GM19468 (cell line): ENCODE measurements around the gene NFIB.

Source experiments
- ATAC-seq: cut with Tn5 transposase; IDR thresholded peaks from one replicate; pipeline ENCODE4 v1.9.1; 2021; ENCODE audit warnings: mild to moderate bottlenecking, moderate library complexity, moderate number of reproducible peaks; ENCODE audit not compliant: unreplicated experiment; ENCODE audit errors: extremely low read depth

NFIB gene

DNA sequence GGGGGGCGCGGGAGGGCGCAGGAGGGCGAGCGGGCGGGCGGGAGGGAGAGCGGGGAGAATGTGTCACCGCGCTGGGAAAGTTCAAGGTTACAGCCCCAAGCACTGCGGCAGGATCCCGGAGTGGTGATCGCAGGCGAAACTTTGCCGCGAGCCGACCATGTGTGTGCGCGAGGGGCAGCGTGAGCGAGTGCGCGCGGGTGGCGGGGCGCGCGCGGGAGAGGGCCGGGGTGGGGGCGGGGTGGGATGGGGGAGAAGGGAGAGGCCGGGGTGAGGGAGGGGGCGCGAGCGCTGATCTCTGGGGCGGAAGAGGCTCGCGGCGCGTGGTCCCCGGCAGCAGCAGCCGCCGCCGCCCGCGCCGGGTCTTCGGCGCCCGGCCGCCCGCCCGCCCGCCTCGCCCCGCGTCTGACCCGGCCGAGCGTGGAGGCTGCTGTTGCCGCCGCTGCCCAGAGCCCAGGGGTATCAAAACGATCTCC lies at the start of gene NFIB:
Gene NFIB (minus strand): TSS at position 191 of the 473 bp plus-strand sequence. CDS start 630 bp downstream, outside the sequence.
- no peak for ATAC-seq

DNA sequence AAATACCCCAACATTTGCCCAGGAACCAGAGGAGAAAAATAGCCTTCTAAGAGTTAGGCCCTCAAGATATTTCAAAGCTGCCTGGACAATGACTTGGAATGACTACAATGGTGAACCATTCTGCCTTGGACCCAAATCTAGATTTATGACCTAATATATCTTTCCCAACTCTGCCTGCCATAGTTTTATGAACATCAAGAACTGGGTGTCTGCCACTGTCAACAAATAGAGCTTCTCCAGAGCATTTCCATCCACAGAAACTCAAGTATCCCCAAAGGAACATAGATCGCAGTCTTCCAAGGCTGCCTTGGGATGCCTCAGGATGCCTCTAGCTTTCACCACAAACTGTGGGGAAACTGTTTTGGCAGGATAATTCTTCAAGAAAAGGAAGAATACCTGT lies 48.2 kb upstream of the NFIB start:
- no peak for ATAC-seq

DNA sequence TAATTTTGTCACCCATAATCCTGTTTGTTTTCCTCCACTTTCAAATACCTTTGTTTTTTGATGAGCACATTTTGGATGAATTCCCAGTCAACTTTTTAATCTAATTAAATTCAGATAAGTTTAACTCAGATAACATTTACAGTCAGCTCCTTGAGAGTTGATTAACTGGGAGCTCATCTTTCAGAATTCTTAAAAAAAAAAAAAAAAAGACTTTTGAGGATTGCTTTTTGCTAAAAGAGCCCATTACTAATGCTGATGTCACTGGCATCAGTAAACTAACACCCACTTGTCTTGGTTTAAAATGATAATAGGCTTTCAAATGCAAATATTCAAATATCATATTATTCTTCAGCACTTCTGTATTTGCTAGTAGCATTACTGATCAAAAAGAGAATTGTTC lies 47.1 kb upstream of the NFIB start:
- no peak for ATAC-seq

DNA sequence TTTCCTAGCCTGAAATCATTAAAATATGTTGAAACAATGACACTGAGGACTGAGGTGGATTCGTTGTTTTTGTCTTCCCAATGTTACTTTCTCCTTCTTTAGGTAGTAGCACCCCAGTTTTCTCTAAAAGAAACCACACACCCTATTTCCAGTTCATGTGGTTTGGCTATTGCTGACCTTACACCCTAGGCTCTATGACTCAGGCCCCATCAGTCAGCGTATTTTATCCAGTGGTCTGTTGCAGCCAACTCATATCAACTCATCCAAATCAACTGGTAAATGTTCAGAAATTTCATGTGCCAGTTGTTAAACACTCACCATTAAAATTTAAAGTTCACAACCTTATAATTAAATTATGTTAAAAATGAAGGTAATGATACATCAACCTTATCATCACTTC lies 44.6 kb upstream of the NFIB start:
- ATAC-seq: no peak

DNA sequence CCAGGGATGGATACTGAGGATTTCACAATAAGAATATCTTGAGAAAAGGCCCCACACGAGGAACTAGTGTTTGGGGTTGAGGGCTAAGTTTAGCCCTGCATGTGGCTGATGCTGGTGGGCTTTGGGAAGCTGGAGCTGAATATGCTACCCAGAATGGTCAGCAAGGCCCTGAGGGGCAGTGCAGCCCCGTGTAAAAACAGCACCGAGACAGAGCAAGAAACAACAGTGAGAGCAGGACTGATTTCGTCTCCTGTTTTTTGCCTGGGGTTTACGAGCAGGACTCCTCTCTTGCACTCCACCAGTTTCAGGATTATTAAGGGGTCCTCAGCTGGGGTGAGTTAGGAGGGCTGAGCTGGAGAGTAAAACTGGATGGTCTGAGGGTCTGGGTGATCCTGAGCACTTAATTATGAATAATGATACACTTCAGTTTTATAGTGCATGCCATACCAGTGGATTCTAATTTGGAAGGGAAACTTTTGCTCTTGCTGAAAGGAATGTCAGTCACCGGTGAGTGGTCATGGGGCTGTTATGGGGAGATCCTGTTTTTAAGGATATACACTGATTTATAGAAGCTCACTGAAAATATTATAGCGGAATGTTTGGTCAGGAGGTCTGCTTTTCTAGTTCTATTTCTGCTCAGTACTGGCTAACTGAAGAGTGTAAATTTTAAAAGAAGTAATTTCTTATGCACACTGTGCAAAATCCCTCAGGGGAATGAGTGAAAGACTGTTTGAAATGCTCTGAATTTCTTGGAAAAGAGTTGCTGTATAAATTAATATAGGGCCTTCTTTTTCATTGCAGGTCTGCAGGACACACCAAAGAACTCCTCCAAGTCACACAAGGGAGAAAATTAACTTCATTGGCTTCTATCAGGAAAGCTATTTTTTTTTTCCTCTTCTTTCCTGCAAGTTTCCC lies 42.7 kb upstream of the NFIB start:
- ATAC-seq: no peak

DNA sequence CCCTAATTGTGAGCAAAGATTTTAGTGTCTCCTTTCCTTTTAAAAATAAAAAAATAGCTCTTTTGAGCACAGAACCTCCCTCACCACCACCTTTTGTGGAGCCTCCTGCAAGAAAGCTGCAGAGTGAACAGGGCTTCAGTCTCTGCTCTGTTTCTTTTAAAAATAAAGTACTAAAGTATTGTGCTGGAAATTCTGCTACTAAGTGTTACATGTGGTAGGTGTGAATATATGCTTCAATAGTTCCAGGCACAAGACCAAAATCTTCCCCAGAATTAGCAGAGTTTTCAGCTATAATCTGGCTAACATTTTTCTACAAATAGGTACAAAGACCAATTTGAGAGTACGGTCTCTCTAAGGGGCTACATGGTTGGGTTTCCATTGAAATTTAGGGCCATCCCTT lies 40.3 kb upstream of the NFIB start:
- no peak for ATAC-seq

DNA sequence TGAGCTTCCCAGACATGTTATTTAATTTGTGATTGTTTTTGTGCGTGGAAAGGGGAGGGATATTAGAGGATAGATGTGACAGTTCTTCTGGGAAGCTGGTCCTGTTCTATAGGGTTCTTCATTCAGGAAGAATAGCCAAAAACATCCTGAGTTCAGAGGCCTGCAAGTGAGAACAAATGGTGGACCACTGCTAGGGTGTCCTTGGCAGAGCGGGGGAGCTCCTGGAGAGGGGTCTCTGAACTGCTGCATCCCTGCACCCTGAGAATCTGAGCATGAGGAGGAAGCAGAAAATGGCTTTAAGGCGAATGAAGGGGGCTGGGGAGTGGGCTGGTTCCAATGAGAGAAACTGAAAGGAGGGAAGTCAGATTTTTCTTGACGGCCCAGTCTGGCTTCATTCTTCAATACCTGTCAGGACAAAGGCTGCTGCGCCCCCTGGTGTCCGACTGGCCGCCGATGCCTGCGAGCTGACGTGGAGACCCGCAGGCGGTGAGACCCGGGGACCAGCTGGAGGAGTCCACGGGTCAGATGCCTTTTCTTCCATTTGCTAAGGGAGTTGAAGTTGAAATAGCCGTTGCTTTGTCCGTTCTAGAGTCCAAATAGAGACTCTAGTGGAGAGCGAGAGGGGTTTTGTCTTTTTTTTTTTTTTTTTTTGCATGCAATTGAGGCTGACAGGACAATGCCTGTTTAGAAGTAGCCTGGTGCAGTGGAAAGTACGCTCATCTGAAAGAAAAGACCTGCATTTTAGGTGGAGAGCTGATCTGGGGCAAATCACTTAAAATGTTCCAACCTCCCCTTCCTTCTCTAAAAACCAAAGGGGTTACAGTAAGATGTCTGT lies 39.5 kb upstream of the NFIB start:
- ATAC-seq: peak; percentile 84

DNA sequence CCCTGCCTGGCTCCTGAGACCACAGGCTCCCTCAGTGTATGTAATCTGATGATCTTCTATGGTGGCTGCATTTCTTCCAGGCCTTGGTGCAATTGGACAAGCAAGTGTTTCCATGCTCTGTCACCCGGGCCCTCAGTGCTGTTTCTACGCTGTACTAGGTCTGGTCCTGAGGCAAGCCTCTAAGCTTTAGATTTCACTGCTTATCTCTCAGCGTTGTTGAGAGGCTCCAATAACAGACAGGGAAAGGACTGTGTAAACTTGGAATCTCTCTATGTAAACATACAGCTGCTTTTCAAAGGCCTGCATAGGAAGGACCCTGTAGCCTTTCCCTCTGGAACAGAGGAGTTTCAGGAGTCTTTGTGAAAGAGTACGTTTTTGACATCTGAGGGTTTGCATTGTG lies 38.6 kb upstream of the NFIB start:
- no peak for ATAC-seq

DNA sequence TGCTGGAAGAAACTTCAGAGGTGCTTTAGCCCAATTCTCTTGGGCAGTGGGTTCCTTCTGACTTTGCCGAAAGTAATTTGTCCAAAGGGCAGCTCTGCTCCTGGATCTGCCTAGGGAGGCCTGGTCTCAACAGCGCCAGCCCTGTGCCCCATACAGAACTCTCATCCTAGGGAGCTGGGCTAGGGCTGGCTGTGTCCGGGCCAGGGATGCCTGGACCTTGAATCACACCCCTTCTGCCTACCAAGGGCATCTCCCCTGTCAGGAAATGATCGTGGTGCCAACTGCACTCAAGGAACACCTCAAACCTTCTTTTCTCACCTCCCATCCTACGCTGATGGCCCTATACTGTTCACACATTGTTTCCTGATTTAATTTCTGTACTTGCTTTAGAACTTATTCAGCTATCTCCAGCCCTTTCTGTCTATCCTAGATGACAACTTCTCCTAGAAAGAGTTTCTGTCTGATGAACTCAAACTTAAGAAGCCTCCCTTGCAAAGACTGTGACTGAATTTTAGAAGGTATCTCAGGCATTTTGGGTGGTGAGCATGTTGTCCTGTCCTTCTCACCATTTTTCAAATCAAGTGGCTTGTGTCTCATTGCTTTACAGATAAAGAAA lies 37.4 kb upstream of the NFIB start:
- ATAC-seq: no peak

DNA sequence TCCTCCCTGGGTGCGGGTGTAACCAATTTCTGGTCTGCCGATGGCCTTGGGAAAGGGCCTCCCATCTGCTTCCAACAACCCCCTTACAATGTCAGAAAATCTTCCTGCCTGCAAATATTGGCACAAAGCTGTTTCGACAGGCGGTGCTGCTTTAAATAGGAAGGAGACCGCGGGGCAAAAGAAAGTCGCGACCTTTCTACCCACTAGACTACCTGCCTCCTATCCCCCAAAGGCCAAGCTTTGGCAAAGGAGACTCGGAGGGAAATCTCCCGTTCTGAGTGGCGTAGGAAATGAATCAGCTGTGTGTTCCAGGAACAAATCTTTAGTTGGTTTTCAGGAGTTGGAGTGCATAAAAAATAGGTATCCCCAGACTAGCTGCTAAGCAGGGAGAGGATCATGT lies 36.8 kb upstream of the NFIB start:
- no peak for ATAC-seq

DNA sequence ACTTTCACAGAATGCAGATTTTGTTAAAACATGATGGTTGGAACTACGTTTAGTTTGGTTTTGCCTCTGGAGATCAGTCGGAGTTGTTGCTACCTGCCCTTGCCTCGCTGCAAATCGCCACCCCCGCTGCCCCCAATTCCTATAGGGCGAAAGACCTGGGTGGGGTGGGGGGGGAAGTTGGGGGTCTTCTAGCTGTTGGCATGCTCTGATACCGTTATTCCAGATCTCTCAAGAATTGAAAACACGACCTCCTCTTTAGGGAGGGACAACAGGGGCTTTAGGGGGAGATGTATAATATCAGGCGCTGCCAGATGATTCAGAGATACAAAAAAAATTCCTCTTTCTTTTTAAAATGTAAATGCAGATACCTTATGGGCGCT lies 36.4 kb upstream of the NFIB start:
- ATAC-seq: no peak

DNA sequence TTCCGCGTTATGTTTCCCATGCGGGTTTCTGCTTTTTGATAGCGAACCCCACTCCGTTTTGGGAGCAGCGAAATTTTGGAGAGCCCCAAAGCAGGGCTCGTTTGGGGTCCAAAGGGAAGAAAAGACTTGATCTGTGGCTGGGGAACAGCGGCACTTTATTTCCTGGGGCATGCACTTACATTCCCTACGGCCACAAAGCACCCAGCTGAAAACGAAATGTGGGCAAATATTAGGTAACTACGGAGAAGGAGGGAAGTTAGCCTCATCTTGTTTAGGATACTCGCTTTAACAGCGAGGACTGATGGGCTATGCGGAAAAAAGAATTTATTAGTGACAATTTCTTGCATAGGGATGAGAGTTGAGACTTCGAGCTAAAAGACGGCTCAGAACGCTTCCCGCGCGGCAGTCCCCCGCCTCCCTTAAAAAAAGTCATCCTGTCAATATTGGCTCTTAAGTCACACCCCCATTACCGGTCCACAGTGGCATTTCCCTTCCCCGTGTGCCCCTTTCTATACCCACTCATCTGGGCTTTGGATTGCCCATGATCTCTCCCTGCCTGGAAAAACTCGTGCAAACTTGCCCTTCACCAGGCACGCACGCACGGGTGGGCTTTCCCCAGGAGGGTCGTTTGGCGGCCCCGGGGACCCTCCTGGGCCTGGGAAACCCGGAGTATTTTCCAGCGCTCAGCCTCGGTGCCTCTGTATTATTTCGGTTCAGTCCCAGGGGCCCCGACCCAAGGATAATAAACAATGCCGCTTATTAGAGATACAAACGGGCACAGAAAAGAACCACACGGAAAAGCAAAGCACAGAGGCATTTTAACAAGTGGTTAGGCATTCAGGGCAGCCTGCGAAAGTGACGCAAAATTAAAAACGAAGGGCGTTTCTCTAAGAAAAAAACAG lies 35.8 kb upstream of the NFIB start:
- no peak for ATAC-seq

DNA sequence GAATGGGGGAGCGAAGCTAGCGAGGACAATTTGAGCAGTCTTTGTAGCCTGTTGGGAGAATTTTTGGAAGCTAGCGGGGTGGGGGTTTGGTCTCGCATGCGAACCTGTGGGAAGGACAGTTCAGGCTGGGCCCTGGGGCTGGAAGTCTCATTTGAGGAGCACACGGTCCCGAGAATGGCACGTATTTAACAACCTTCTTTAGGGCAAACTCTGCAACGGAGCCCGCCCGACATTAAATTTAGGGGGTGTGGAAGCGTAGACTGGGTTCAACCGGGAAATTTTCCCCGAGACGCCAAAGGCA lies 35.2 kb upstream of the NFIB start:
- ATAC-seq: no peak

DNA sequence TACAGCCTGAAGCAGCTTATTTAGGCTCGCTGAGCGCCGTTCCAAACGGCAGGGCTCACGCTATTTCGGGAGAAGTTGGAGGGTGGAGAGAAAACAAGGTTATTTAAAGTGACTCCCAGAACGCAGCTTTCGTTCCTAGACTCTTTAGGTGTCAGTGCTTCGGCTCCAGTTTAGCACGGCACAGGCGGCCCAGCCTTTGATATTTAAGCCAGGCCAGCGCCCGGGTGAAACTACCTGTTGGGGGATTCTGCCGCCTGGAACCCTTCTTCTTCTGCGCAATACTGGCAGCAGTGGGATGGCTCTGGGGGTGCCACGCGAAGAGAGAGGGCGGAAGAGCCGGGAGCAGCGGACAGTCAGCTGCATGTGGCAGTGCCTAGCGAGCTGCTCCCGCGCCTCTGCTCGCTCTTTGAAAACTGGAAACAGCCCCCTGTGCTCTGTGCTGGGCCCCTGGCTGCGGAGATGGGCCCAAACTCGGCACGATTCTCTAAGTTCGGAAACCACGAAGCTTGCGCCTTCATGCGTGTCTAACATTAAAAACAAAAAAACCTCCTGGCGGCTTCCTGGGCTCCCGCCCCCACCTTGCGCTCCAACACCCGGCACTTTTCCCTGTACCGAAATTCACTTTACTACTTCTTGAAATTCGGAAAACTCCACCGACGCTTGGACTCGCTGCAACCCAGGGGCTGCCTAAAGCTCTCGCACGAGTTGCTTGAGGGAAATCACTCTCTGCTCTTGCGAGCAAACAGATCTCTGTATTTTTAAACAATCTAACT lies 34.6 kb upstream of the NFIB start:
- ATAC-seq: no peak

DNA sequence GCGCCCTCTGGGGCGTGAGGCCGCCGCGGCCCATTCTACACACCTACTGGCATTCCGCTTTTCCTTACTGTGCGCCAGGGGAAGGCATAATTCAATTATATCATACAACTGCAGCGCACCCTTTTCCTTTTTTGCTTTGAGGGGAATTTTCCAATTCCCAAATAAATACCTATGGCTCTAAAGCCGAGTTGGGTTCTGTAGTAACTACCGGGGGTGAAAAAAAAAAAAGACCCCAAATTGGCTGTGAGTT lies 34.1 kb upstream of the NFIB start:
- ATAC-seq: no peak

DNA sequence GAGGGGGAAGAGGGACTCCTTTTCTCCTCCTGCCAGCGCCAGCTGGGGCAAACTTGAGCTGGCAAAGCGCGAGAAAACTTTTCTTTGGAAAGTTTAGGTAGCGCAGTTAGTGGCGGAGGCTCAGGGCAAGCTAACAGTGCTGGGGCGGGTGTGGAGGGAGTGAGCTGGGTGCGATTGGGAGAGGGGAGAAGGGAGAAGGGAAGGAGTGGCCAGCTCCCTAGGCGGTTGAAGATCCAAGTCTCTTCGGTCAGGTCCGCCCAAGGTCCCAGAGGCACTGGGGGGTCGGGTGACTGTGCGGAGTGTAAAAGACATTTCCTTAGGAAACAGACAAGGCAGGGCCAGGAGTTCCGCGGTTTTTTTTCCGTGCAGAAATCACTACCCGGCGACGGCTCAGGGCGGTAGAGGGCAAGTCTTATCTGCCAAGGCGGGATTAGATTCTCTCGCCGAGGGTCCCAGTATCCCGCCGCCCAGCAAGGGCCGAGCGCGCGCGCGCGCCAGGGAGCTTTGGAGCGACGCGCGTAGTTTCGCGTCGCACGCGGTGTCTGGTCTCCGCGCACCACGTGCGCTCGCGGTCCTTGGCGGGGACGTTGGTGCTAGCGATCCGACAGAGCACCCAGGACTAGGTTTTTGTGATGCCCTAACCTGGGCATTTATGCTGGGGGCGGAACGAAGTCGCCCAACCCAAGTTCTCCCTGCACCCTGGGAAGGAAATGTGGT lies 33.6 kb upstream of the NFIB start:
- no peak for ATAC-seq

DNA sequence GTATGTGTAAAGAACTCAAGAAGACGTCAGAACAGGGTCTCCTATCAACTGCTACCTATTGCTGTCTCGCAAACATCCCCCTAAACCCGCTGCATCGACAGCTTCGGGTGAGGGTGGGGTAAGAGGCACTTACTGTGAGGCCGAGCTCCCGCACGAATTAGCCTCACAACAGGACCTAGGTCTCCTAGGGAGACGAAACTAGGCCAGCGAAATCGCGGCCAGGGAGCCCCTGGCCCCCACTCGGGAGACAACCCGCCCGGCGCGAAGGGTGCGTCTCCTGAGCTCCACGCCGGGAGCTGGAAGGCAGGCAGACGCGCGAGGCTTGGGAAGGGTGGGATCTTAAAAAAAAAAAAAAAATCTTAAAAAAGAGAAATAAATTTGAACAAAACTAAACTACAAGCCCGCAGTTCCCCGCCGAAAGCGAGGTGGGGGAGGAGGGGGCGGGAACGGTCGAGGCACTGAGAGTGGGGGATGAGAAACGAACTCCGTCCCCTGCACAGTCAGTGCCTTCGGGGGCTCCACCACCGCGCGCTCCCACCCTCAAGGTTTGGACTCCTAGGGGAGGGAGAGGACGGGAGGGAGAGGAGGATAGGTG lies 33.0 kb upstream of the NFIB start:
- no peak for ATAC-seq

DNA sequence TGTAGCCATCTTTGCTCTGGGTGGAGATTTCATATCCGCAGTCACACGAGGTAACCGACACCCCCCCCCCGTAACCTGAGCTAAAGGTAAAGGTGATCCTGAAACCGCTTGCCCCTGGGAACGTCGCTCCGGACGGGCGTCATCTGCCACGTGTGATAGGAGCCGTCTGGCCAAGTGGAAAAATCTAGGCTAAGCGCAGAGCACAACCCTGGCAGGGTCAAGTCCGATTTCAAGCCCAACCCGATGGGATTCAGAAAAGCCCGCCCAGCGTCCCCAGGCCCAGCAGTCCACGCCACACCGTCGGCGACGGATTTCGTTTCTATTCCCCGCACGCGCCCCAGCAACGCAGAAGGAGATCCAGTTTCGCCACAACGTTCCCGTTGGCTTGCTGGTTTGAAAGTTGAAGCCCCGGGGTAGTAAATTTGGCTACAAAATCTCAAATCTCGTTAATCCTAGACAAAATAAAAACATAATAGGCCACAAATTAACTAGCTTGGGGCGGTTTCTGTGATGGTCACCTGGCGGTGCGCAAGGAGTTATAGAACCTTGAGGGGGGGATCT lies 32.4 kb upstream of the NFIB start:
- ATAC-seq: no peak
